Endothelial cell of umbilical vein (primary cell): ENCODE measurements around the gene ALOX5AP.

Experiments
- CTCF ChIP-seq, 2 donors: IDR thresholded peaks; 1 replicate in 1 of 2; 2 replicates in 1 of 2; pipeline ENCODE4 v1.5.1; 2011; ENCODE audit warnings: low read length in 2 of 2, mild to moderate bottlenecking in 2 of 2, moderate library complexity in 2 of 2, control low read depth in 1 of 2, inconsistent platforms in 1 of 2, low read depth in 1 of 2; ENCODE audit not compliant: insufficient read depth in 1 of 2; ENCODE audit errors: extremely low read depth in 1 of 2
- EZH2 ChIP-seq: IDR thresholded peaks from 2 replicates; pipeline ENCODE4 v1.6.1; 2012; ENCODE audit warnings: borderline replicate concordance, low read depth, mild to moderate bottlenecking, moderate library complexity, low read length, inconsistent platforms; ENCODE audit not compliant: severe bottlenecking
- FOS ChIP-seq: IDR thresholded peaks from 2 replicates; pipeline ENCODE4 v1.6.1; 2011; ENCODE audit warnings: mild to moderate bottlenecking, low read length, moderate library complexity, borderline replicate concordance; ENCODE audit not compliant: insufficient read depth
- GATA2 ChIP-seq: IDR thresholded peaks from 2 replicates; pipeline ENCODE4 v1.7.0; 2011; ENCODE audit warnings: low read depth, mild to moderate bottlenecking, moderate library complexity, mixed read lengths, low read length; ENCODE audit not compliant: insufficient read length, insufficient read depth
- JUN ChIP-seq: IDR thresholded peaks from 2 replicates; pipeline ENCODE4 v1.6.1; 2011; ENCODE audit warnings: borderline replicate concordance, low read depth; ENCODE audit not compliant: insufficient read length, insufficient read depth
- POLR2A ChIP-seq: IDR thresholded peaks from 2 replicates; pipeline ENCODE4 v1.6.1; 2012; ENCODE audit warnings: low read depth, mild to moderate bottlenecking, control low read depth, low read length
- POLR2AphosphoS5 ChIP-seq: IDR thresholded peaks from 2 replicates; pipeline ENCODE4 v1.6.1; 2012; ENCODE audit warnings: low read depth, mild to moderate bottlenecking, control low read depth, low read length, moderate library complexity; ENCODE audit not compliant: insufficient read depth

GRCh38 chr13:30696278-30697176 is 38.8 kb upstream of the ALOX5AP start:
- TF ChIP-seq POLR2A (no peak), CTCF (IDR thresholded peaks at IDR 0.05; ENCODE audit: extremely low read depth in 1 of 2, insufficient read depth in 1 of 2, low read depth in 1 of 2, low read length in 2 of 2) (no peak), POLR2AphosphoS5 (no peak), FOS (no peak), GATA2 (no peak), EZH2 (no peak), JUN (no peak)
